HG03025 (cell line): ENCODE measurements around the gene FAM107B.
"Not testable (repeated sequence)": the region's sequence is repeated elsewhere in the genome, so short reads cannot be mapped to it uniquely, and the experiment has no call there.

Experiments
- ATAC-seq: cut with Tn5 transposase; IDR thresholded peaks from one replicate; pipeline ENCODE4 v1.9.1; 2021; ENCODE audit warnings: mild to moderate bottlenecking, moderate library complexity; ENCODE audit not compliant: unreplicated experiment, low FRiP score

The FAM107B gene

GRCh38 chr10:14737808-14738545, 36.7 kb downstream of the FAM107B start:
- ATAC-seq = no peak

- ATAC-seq = peak; percentile 49
These were observed 38.1 kb downstream of the FAM107B start for GRCh38 chr10:14736600-14737081.

- ATAC-seq = no peak
These were observed 38.7 kb downstream of the FAM107B start for GRCh38 chr10:14736043-14736442.

GRCh38 chr10:14731875-14732512, 42.7 kb downstream of the FAM107B start:
- ATAC-seq = no peak

- ATAC-seq = no peak
These were observed 46.4 kb downstream of the FAM107B start for GRCh38 chr10:14728346-14728745.

GRCh38 chr10:14727924-14728323, 46.8 kb downstream of the FAM107B start:
- ATAC-seq = no peak

GRCh38 chr10:14727465-14727864, 47.2 kb downstream of the FAM107B start:
- no peak for ATAC-seq

- ATAC-seq = no peak
These were observed 49.8 kb downstream of the FAM107B start for GRCh38 chr10:14724931-14725330.

GRCh38 chr10:14723052-14723689, 51.5 kb downstream of the FAM107B start:
- ATAC-seq = no peak

- no peak for ATAC-seq
These were observed 57.1 kb downstream of the FAM107B start for GRCh38 chr10:14717552-14717951.

- ATAC-seq = no peak
These were observed 61.7 kb downstream of the FAM107B start for GRCh38 chr10:14712991-14713424.

GRCh38 chr10:14709344-14709743, 65.4 kb downstream of the FAM107B start:
- not testable (repeated sequence) for ATAC-seq

- ATAC-seq = no peak
These were observed 67.2 kb downstream of the FAM107B start for GRCh38 chr10:14707481-14707880.

- ATAC-seq = no peak
These were observed 69.0 kb downstream of the FAM107B start for GRCh38 chr10:14705548-14706230.

- ATAC-seq = no peak
These were observed 71.1 kb downstream of the FAM107B start for GRCh38 chr10:14703631-14704001.

- no peak for ATAC-seq
These were observed 73.2 kb downstream of the FAM107B start for GRCh38 chr10:14701466-14701865.

- no peak for ATAC-seq
These were observed 74.2 kb downstream of the FAM107B start for GRCh38 chr10:14700546-14700945.

- ATAC-seq = no peak
These were observed 75.2 kb downstream of the FAM107B start for GRCh38 chr10:14699482-14699881.

- ATAC-seq = no peak
These were observed 75.9 kb downstream of the FAM107B start for GRCh38 chr10:14698829-14699170.

GRCh38 chr10:14698111-14698828, 76.4 kb downstream of the FAM107B start:
- no peak for ATAC-seq
